GM19372 (cell line): ENCODE measurements around the gene CFAP61.

Experiments
- ATAC-seq: cut with Tn5 transposase; IDR thresholded peaks from one replicate; pipeline ENCODE4 v1.9.1; 2021; ENCODE audit warnings: mild to moderate bottlenecking, low read depth, moderate library complexity; ENCODE audit not compliant: unreplicated experiment

CFAP61 gene

GRCh38 chr20:20303320-20303719 is 251.0 kb downstream of the CFAP61 start:
- no peak for ATAC-seq

DNA sequence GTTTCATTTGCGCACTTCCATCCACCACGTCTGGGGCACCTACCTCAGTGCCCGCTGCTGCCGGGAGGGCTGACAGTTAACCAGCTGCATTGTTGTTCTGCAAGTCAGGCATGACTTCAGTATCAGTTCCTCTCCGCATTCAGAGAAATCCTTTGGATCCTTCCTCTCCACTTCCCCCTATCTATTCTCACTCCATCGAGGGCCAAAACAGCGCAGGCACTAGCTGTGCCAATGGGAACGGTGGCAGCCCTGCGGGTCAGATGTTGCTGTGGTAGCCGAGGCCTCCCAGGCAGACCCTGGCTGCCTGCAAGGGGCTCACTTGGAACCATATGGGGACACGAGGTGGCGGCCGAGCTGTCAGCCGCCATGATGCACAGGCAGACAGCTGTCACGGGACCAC is 251.4 kb downstream of the CFAP61 start:
- no peak for ATAC-seq

DNA sequence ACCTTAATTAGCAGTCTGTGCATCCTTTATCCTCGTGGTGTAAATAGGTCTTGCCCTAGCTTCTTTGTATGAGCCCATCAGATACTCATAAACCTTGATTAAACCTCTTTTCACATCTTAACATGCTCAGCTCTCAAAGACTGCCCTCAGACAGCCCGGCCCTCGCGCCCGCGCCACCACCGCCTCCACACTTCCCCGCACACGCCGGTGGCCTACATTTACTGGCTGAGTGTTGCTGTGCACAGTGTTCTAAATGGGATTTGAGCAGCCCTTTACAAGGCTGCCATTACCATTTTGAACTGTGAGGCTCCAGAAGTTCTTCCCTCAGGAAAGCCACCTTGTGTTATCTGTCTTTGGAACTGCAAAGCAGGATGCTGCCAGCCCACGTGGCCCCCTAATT is 252.6 kb downstream of the CFAP61 start:
- no peak for ATAC-seq

DNA sequence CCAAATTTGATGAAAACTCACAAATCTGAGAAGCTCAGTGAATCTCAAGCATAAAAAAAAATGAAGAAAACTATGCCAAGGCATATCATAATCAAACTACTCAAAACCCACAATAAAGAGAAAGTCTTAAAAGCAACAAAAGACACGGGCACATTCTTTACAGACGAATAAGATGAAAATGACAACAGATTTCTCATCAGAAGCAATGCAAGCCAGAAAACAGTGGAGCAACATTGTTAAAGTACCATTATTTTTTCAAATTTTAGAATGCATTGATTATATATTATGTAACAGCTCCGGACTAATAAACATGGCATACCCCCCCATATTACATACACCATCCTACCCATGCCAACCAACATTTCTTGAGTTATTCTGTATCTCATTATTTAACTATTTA is 260.2 kb downstream of the CFAP61 start:
- ATAC-seq = no peak

- peak; percentile 94 for ATAC-seq
These were observed 264.9 kb downstream of the CFAP61 start for GRCh38 chr20:20317195-20317594.

- no peak for ATAC-seq
These were observed 265.5 kb downstream of the CFAP61 start for GRCh38 chr20:20317621-20318364.

- ATAC-seq = no peak
These were observed 266.2 kb downstream of the CFAP61 start for GRCh38 chr20:20318365-20319161.

DNA sequence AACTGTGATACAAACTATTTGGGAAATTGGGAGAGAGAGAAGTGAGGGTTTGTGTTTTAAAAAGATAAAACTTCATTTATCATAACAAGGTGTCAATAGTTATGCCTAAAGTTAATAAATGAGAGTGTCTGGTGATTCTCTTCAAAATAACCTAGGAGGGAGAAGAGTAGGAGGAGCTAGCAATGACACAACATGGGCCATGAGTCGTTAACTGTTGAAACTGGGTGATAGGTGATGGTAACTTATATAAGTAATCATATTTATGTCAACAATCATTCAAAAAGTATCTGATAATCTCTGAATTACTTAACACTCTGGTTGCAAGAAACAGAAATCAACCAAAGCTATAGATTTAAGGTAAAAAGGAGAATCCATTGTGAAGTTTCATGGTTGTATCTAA is 268.8 kb downstream of the CFAP61 start:
- no peak for ATAC-seq

GRCh38 chr20:20321917-20322316 is 269.6 kb downstream of the CFAP61 start:
- ATAC-seq = no peak

- no peak for ATAC-seq
These were observed 270.6 kb downstream of the CFAP61 start for GRCh38 chr20:20322912-20323311.

GRCh38 chr20:20327746-20328145 is 275.4 kb downstream of the CFAP61 start:
- no peak for ATAC-seq

- no peak for ATAC-seq
These were observed 277.2 kb downstream of the CFAP61 start for GRCh38 chr20:20329564-20329963.

DNA sequence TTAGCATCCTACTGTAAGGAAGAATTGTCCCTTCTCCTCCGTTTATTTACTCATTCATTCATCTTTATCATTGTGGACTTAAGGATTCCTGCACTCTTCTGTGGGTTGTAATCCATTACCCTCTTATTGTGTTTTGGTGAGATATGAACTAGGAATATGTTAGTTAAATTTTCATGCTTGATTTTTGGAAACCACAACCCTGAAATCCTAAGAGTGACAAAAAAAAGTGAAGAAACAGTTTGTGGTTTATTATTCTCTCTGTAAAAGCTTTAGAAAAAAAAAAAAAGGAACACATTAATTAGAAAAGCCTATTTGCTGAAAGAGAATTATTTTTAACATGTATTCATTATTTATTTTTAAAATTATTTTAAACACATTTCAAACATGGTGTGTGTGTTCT is 278.8 kb downstream of the CFAP61 start:
- ATAC-seq = no peak

- ATAC-seq = no peak
These were observed 279.5 kb downstream of the CFAP61 start for GRCh38 chr20:20331817-20332216.

DNA sequence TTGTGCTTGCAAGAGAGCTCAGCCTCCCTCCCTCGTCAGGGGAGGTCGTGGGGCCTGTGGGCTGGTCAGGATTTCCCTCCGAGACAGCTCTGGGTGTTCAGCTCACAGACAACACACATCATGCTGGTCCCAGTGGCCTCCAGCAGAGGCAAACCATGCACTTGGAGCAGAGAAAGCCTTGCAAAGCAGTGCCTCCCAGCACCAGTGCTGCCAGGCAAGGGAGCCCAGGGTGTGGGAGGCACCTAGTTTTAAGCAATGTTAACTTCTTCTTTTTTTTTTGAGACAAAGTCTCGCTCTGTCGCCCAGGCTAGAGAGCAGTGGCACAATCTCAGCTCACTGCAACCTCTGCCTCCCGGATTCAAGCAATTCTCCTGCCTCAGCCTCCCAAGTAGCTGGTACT is 281.5 kb downstream of the CFAP61 start:
- no peak for ATAC-seq

DNA sequence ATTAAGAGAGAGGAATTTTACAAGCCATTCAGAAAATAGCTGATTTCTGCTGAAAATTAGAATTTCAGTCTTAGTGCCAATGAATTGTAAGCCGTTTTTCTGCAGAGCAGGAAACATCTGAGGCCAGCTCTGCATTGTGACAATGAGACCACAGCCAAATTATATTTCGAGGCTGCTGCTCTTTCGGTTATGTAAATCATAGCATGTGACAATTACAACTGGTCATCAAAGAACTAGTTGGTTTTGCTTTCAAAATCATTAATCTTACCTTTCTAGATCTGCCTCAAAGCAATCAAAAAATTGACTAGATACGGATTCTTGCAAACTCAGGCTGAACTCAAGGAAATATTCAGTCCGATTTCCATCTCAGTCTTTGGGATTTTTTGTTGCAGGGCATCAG is 282.2 kb downstream of the CFAP61 start:
- peak; percentile 93 for ATAC-seq

DNA sequence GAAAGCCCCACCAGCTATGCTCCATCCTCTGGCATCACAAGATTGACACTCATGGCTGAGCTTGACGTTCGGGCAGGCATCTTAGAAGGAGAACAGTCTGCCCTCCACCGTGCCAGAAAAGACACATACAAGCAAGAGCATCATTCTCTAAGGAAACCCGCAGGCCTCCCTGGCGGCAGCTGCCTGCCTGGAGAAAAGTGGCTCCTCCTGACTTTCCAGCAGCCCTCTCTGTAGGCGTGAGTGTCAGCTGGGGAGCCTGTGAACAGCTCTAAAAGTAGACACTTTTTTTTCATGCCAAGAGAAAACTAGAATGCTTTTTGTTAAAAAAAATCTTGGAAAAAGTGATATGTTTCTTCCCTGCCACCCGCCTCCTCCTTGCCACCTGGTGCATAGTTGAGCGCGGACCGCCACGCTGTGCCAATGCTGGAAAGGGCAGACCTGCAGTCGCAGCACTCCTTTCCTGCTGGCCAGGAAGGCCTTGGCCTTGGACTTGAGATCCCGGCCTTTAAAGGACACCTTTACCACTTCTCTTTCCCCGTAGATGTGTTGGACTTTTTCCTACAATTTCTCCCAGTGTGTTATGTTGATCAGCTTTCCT is 285.9 kb downstream of the CFAP61 start:
- ATAC-seq = no peak

- no peak for ATAC-seq
These were observed 288.1 kb downstream of the CFAP61 start for GRCh38 chr20:20340443-20340842.

- ATAC-seq = no peak
These were observed 289.0 kb downstream of the CFAP61 start for GRCh38 chr20:20341371-20341770.

GRCh38 chr20:20342066-20342465 is 289.7 kb downstream of the CFAP61 start:
- no peak for ATAC-seq

- ATAC-seq = no peak
These were observed 291.6 kb downstream of the CFAP61 start for GRCh38 chr20:20343932-20344331.

DNA sequence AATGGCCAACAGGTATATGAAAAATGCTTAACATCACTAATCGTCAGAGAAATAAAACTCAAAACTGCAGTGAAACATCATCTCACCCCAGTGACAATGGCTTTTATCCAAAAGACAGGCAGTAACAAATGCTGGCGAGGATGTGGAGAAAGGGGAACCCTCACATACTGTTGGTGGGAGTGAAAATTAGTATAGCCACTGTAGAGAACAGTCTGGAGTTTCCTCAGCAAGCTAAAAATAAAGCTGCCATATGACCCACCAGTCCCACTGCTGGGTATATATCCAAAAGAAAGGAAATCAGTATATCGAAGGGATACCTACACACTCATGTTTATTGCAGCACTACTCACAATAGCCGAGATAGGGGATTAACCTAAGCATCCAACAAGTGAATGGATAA is 292.1 kb downstream of the CFAP61 start:
- no peak for ATAC-seq
